A549 (cell line): ENCODE results near the gene TM4SF20. TPM values are rescaled to one million over a fixed set of nuclear protein-coding genes. Genes with fewer than 3 reads are reported as not detected.

Experiments used
- ATAC-seq, 2 experiments: fragments of 200-7000 bp in 1 of 2; fragments of >200 bp in 1 of 2; cut with Nextera tagmentation in 1 of 2; cut with Tn5 transposase in 1 of 2; 3 replicates each; pipeline versions ENCODE4 v1.8.0 to v1.9.1; 2018 to 2020; ENCODE audit warnings: mild to moderate bottlenecking in 1 of 2, moderate library complexity in 1 of 2
- CTCF ChIA-PET: fragments of 300-600 bp; sonication (Branson Sonifier 250); formaldehyde crosslinking; extraction: SDS; loops from one replicate; lab custom pipeline; 2021; ENCODE audit warnings: antibody characterized with exemption, inconsistent platforms; lab: Yijun Ruan, JAX
- POLR2A ChIA-PET: fragments of 350-600 bp; formaldehyde crosslinking; extraction: SDS; loops from one replicate; lab custom pipeline; 2021; ENCODE audit warnings: antibody characterized with exemption, inconsistent platforms; lab: Yijun Ruan, JAX
- DNase-seq, 2 experiments: peaks; one replicate each; pipeline versions ENCODE4 v3.0.0 to v3.0.0-alpha.2; 2011 to 2016; ENCODE audit warnings: low read depth in 1 of 2, low spot score in 1 of 2
- FAIRE-seq: peaks from 2 replicates; lab custom pipeline; 2011; peaks lifted over from hg19 to GRCh38; lab: Jason Lieb, UNC
- H3K27ac ChIP-seq, 2 experiments: fragments of >200 bp; sonication (Bioruptor Twin); formaldehyde crosslinking; 3 replicates each; pipeline ENCODE4 v1.5.1; 2016 to 2017
- H3K4me1 ChIP-seq: fragments of >200 bp; sonication (Bioruptor Twin); formaldehyde crosslinking; 3 replicates; pipeline ENCODE4 v1.6.1; 2016
- H3K4me2 ChIP-seq: fragments of >200 bp; sonication (Bioruptor Twin); formaldehyde crosslinking; 3 replicates; pipeline ENCODE4 v1.6.1; 2016
- H3K4me3 ChIP-seq: fragments of >200 bp; sonication (Bioruptor Twin); formaldehyde crosslinking; 3 replicates; pipeline ENCODE4 v1.5.1; 2016
- H3K9me3 ChIP-seq: fragments of >200 bp; sonication (Bioruptor Twin); formaldehyde crosslinking; 3 replicates; pipeline ENCODE4 v1.6.1; 2016
- ATOH8 ChIP-seq: fragments of 250-450 bp; sonication (Bioruptor Pico); IDR thresholded peaks from 2 replicates; pipeline ENCODE4 v1.5.0; 2020; ENCODE audit warnings: low read depth, mild to moderate bottlenecking, moderate library complexity
- CBX2 ChIP-seq: fragments of 200-600 bp; sonication (generic); IDR thresholded peaks from 2 replicates; pipeline ENCODE4 v1.6.1; 2016; ENCODE audit warnings: low read depth, mild to moderate bottlenecking, borderline replicate concordance
- CEBPB ChIP-seq, 2 experiments: fragments of >200 bp in 1 of 2; sonication (Bioruptor Twin) in 1 of 2; formaldehyde crosslinking in 1 of 2; IDR thresholded peaks; 2 replicates each; pipeline ENCODE4 v1.6.1; 2012 to 2016
- EP300 ChIP-seq, 2 experiments: fragments of >200 bp; sonication (Bioruptor Twin); formaldehyde crosslinking; IDR thresholded peaks; 2 replicates in 1 of 2; 3 replicates in 1 of 2; pipeline ENCODE4 v1.6.1; 2016 to 2017
- FOSL2 ChIP-seq, 2 experiments: fragments of 450-650 bp in 1 of 2; fragments of >200 bp in 1 of 2; sonication (Bioruptor Twin) in 1 of 2; formaldehyde crosslinking; IDR thresholded peaks; 2 replicates each; pipeline versions ENCODE4 v1.5.0 to v1.6.1; 2016 to 2020; ENCODE audit warnings: mild to moderate bottlenecking in 1 of 2, moderate library complexity in 1 of 2
- FOXS1 ChIP-seq: fragments of 250-450 bp; sonication (Bioruptor Pico); IDR thresholded peaks from 2 replicates; pipeline ENCODE4 v1.5.0; 2020; ENCODE audit warnings: mild to moderate bottlenecking, moderate library complexity
- GATA3 ChIP-seq: IDR thresholded peaks from 2 replicates; pipeline ENCODE4 v1.6.1; 2012; ENCODE audit warnings: borderline replicate concordance
- HEYL ChIP-seq: fragments of 250-450 bp; sonication (Bioruptor Pico); IDR thresholded peaks from 2 replicates; pipeline ENCODE4 v1.8.0; 2021; ENCODE audit warnings: mild to moderate bottlenecking, moderate library complexity
- HMGXB4 ChIP-seq: fragments of 250-450 bp; sonication (Bioruptor Pico); IDR thresholded peaks from 2 replicates; pipeline ENCODE4 v1.5.0; 2021; ENCODE audit warnings: mild to moderate bottlenecking, moderate library complexity, borderline replicate concordance
- HOXA7 ChIP-seq: fragments of 250-450 bp; sonication (Bioruptor Pico); IDR thresholded peaks from 2 replicates; pipeline ENCODE4 v1.5.0; 2020; ENCODE audit warnings: mild to moderate bottlenecking, moderate library complexity
- HOXB5 ChIP-seq: fragments of 250-450 bp; sonication (Bioruptor Pico); IDR thresholded peaks from 2 replicates; pipeline ENCODE4 v1.5.0; 2020; ENCODE audit warnings: mild to moderate bottlenecking, moderate library complexity
- JUNB ChIP-seq: fragments of >200 bp; sonication (Bioruptor Twin); formaldehyde crosslinking; IDR thresholded peaks from 2 replicates; pipeline ENCODE4 v1.6.1; 2016
- MAFK ChIP-seq: fragments of 450-650 bp; IDR thresholded peaks from 2 replicates; pipeline ENCODE4 v1.6.1; 2014; ENCODE audit not compliant: partially characterized antibody
- PHF8 ChIP-seq: fragments of 200-600 bp; sonication (generic); IDR thresholded peaks from 2 replicates; pipeline ENCODE4 v1.6.1; 2016; ENCODE audit warnings: low read depth, mild to moderate bottlenecking, antibody characterized with exemption, moderate library complexity, borderline replicate concordance
- RARB ChIP-seq: fragments of 250-450 bp; sonication (Bioruptor Pico); IDR thresholded peaks from 2 replicates; pipeline ENCODE4 v1.8.0; 2021; ENCODE audit warnings: mild to moderate bottlenecking, moderate library complexity
- REST ChIP-seq: fragments of 200-600 bp; sonication (generic); IDR thresholded peaks from 2 replicates; pipeline ENCODE4 v1.6.1; 2016; ENCODE audit warnings: antibody characterized with exemption, mild to moderate bottlenecking, moderate library complexity
- RFX5 ChIP-seq: fragments of 450-650 bp; IDR thresholded peaks from 2 replicates; pipeline ENCODE4 v1.7.1; 2014; ENCODE audit warnings: antibody characterized with exemption, mild to moderate bottlenecking, moderate library complexity
- SREBF2 ChIP-seq: fragments of 450-650 bp; IDR thresholded peaks from 2 replicates; pipeline ENCODE4 v1.6.1; 2014; ENCODE audit warnings: mild to moderate bottlenecking, moderate library complexity
- TFCP2L1 ChIP-seq: fragments of 250-450 bp; sonication (Bioruptor Pico); IDR thresholded peaks from 2 replicates; pipeline ENCODE4 v1.5.0; 2021; ENCODE audit warnings: mild to moderate bottlenecking
- ZNF302 ChIP-seq: fragments of 250-450 bp; sonication (Bioruptor Pico); IDR thresholded peaks from 2 replicates; pipeline ENCODE4 v1.9.0; 2021; ENCODE audit warnings: inconsistent platforms, mild to moderate bottlenecking, moderate library complexity
- WGBS: methylation state at CpG from one replicate; pipeline ENCODE4 v1.1.6; 2017; ENCODE audit errors: missing lambda C conversion rate; 5-methylcytosine and 5-hydroxymethylcytosine counted together
- polyA plus RNA-seq, 4 experiments: library from polyadenylated mRNA; depleted of rRNA in 3 of 4; stranded (reverse); fragments of >200 nt; fragmentation: RNase III in 1 of 4; extraction: RNeasy Plus Mini Kit Qiagen cat#74134 plus additional on column Dnase treatment in 1 of 4; gene quantifications; 2 replicates in 3 of 4; 3 replicates in 1 of 4; pipeline ENCODE4 v1.2.3, GENCODE V29; 2011 to 2017
- TF ChIP-seq, protein P1 (sequence below): IDR thresholded peaks from 2 replicates; pipeline ENCODE4 v1.6.1; 2012
- TF ChIP-seq, protein P2 (sequence below): IDR thresholded peaks from 2 replicates; pipeline ENCODE4 v1.6.1; 2012; ENCODE audit warnings: low read depth, borderline replicate concordance
- TF ChIP-seq, protein P3 (sequence below): fragments of >200 bp; sonication (Bioruptor Twin); formaldehyde crosslinking; IDR thresholded peaks from 3 replicates; pipeline ENCODE4 v1.6.1; 2016

The TM4SF20 gene
- polyA plus RNA-seq, 2 of the 4 experiments (the other 2 are of a cell fraction): 59.3 to 136 TPM

- TF ChIP-seq HMGXB4 (CRISPR knock-in tag): no peak
These were observed 28.6 kb upstream of the TM4SF20 start (continued) for GRCh38 chr2:227407591-227408151.

- no peak overlapping the region for H3K4me3 ChIP-seq
- FAIRE-seq: peak; percentile 90
- TF ChIP-seq JUNB (peak; percentile 68), EP300 (IDR thresholded peaks at IDR 0.05) (peak; percentile 65 to 72; a peak in 4 of 5 replicates), HOXA7 (CRISPR knock-in tag) (no peak), CEBPB (IDR thresholded peaks at IDR 0.05) (peak; percentile 43 to 49; a peak in 1 of 4 replicates), ATOH8 (CRISPR knock-in tag) (0 out of 2 replicates have a peak, but pooled peaks have one; percentile 13), RARB (peak; percentile 56; the same call in 1 of the 2 replicates), PHF8 (no peak), ZNF302 (CRISPR knock-in tag) (no peak), FOXS1 (CRISPR knock-in tag) (no peak), CBX2 (no peak), HOXB5 (CRISPR knock-in tag) (no peak; the same call in 1 of the 2 replicates), MAFK (peak; percentile 24), HEYL (CRISPR knock-in tag) (no peak), SREBF2 (no peak), FOSL2 (IDR thresholded peaks at IDR 0.05) (peak; percentile 63), FOSL2 (CRISPR knock-in tag; IDR thresholded peaks at IDR 0.05) (peak; percentile 84), GATA3 (peak; percentile 77), RFX5 (no peak), REST (0 out of 2 replicates have a peak, but pooled peaks have one; percentile 15), TFCP2L1 (no peak)
- TF ChIP-seq, protein P1, sequence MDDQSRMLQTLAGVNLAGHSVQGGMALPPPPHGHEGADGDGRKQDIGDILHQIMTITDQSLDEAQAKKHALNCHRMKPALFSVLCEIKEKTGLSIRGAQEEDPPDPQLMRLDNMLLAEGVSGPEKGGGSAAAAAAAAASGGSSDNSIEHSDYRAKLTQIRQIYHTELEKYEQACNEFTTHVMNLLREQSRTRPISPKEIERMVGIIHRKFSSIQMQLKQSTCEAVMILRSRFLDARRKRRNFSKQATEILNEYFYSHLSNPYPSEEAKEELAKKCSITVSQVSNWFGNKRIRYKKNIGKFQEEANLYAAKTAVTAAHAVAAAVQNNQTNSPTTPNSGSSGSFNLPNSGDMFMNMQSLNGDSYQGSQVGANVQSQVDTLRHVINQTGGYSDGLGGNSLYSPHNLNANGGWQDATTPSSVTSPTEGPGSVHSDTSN: no peak; the same call in 1 of the 2 replicates
- TF ChIP-seq, protein P2, sequence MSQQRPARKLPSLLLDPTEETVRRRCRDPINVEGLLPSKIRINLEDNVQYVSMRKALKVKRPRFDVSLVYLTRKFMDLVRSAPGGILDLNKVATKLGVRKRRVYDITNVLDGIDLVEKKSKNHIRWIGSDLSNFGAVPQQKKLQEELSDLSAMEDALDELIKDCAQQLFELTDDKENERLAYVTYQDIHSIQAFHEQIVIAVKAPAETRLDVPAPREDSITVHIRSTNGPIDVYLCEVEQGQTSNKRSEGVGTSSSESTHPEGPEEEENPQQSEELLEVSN: peak; percentile 36; the same call in 1 of the 2 replicates
- TF ChIP-seq, protein P3, sequence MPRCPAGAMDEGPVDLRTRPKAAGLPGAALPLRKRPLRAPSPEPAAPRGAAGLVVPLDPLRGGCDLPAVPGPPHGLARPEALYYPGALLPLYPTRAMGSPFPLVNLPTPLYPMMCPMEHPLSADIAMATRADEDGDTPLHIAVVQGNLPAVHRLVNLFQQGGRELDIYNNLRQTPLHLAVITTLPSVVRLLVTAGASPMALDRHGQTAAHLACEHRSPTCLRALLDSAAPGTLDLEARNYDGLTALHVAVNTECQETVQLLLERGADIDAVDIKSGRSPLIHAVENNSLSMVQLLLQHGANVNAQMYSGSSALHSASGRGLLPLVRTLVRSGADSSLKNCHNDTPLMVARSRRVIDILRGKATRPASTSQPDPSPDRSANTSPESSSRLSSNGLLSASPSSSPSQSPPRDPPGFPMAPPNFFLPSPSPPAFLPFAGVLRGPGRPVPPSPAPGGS: peak; percentile 73; the same call in 1 of the 3 replicates
These were observed 27.3 kb upstream of the TM4SF20 start for GRCh38 chr2:227406177-227407031.

More at GRCh38 chr2:227406177-227407031, 27.3 kb upstream of the TM4SF20 start:
- Histone ChIP-seq H3K27ac (peak overlapping the region; percentile 88 to 98), H3K4me1 (peaks cover 76% of the 10 kb centered on the region), H3K9me3 (no peaks in the 10 kb centered on the region), H3K4me2 (peak overlapping the region; percentile 88)
- DNase-seq: peak; percentile 92 to 98
- WGBS: under 1% methylated on average over 7 of the region's 7 CpGs
- ATAC-seq: peak; percentile 75 to 81
- ChIA-PET POLR2A (interaction anchor here (0.9 to 2.6 kb wide), 5 partner anchors 60 to 360 kb away, joined by 3 to 10 read pairs (median 6); partner anchors contain the start of gene AGFG1), CTCF (interaction anchor here (0.6 to 6.1 kb wide), 59 partner anchors 9 to 590 kb away, joined by 3 to 63 read pairs (median 5); partner anchors contain the start of genes AGFG1, SCYGR1 and TM4SF20)
